Body of pancreas (tissue), 4 donors: ENCODE results near the gene C4orf50.

Experiments
- POLR2A ChIP-seq, 3 donors: fragments of 450-650 bp; IDR thresholded peaks; one replicate each; pipeline ENCODE4 v1.6.1; 2016; ENCODE audit warnings: antibody characterized with exemption in 3 of 3, mild to moderate bottlenecking in 2 of 3
- TF ChIP-seq, protein P1 (sequence below), 7 experiments: fragments of 450-650 bp in 4 of 7; fragments of 200-600 bp in 3 of 7; sonication (generic) in 3 of 7; IDR thresholded peaks; one replicate each; pipeline ENCODE4 v1.5.1; 2016 to 2019; ENCODE audit warnings: antibody characterized with exemption in 7 of 7

DNA sequence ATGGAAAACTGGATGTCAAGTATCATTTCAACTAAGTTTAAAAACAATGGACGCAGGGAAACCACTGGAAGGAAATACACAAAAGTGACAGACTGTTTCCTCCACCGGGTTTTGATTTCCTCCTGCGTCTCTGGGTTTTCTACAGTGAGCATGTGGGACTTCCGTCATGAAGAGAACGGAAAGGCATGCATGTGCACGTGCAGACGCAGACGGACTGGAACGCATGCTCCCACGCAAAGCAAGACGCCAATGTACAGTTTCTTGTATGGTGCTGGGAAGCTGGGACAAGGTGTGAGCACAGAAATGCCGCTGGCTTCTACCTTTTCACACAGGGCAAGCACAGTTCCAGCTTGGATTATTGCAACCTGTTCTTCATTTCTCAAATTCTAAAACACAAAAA lies 30.3 kb upstream of the C4orf50 start:
- TF ChIP-seq, protein P1, sequence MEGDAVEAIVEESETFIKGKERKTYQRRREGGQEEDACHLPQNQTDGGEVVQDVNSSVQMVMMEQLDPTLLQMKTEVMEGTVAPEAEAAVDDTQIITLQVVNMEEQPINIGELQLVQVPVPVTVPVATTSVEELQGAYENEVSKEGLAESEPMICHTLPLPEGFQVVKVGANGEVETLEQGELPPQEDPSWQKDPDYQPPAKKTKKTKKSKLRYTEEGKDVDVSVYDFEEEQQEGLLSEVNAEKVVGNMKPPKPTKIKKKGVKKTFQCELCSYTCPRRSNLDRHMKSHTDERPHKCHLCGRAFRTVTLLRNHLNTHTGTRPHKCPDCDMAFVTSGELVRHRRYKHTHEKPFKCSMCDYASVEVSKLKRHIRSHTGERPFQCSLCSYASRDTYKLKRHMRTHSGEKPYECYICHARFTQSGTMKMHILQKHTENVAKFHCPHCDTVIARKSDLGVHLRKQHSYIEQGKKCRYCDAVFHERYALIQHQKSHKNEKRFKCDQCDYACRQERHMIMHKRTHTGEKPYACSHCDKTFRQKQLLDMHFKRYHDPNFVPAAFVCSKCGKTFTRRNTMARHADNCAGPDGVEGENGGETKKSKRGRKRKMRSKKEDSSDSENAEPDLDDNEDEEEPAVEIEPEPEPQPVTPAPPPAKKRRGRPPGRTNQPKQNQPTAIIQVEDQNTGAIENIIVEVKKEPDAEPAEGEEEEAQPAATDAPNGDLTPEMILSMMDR (IDR thresholded peaks at IDR 0.05) = no peak
- TF ChIP-seq POLR2A (IDR thresholded peaks at IDR 0.05) = no peak
